GM23338 (cell line): ENCODE measurements around the gene MED13L. TPM values are rescaled to one million over a fixed set of nuclear protein-coding genes. Genes with fewer than 3 reads are reported as not detected.
A peak's percentile ranks its signal among the peaks of the same experiment; 100 is the strongest.

ENCODE experiments used
- ATAC-seq: fragments of 200-7000 bp; cut with Tn5 transposase; 3 replicates; pipeline ENCODE4 v1.9.1; 2020
- DNase-seq: peaks from one replicate; pipeline ENCODE4 v3.0.0-alpha.2; 2015; ENCODE audit warnings: low spot score
- H2AFZ ChIP-seq: fragments of 200-600 bp; sonication (generic); 2 replicates; pipeline ENCODE4 v1.8.0; 2016; ENCODE audit warnings: antibody characterized with exemption, mild to moderate bottlenecking, moderate library complexity
- H3F3A ChIP-seq: fragments of 200-600 bp; sonication (generic); replicated peaks from 2 replicates; pipeline ENCODE4 v1.8.0; 2017; ENCODE audit warnings: antibody characterized with exemption, mixed run types, low read depth
- H3K27ac ChIP-seq: fragments of 200-600 bp; sonication (generic); 2 replicates; pipeline ENCODE4 v1.6.1; 2016; ENCODE audit warnings: low read depth
- H3K27me3 ChIP-seq: fragments of 200-600 bp; sonication (generic); 2 replicates; pipeline ENCODE4 v1.8.0; 2016; ENCODE audit warnings: mild to moderate bottlenecking, mixed run types, moderate library complexity; ENCODE audit not compliant: insufficient read depth
- H3K36me3 ChIP-seq: fragments of 200-600 bp; sonication (generic); 2 replicates; pipeline ENCODE4 v1.8.0; 2016; ENCODE audit warnings: mild to moderate bottlenecking; ENCODE audit not compliant: insufficient read depth
- H3K4me1 ChIP-seq: fragments of 200-600 bp; sonication (generic); 2 replicates; pipeline ENCODE4 v1.8.0; 2016; ENCODE audit warnings: mild to moderate bottlenecking, moderate library complexity; ENCODE audit not compliant: insufficient read depth
- H3K4me2 ChIP-seq: fragments of 200-600 bp; sonication (generic); 2 replicates; pipeline ENCODE4 v1.7.1; 2017; ENCODE audit warnings: mixed run types
- H3K4me3 ChIP-seq: fragments of 200-600 bp; sonication (generic); 2 replicates; pipeline ENCODE4 v1.6.1; 2016; ENCODE audit warnings: mixed run types
- H3K79me2 ChIP-seq: fragments of 200-600 bp; sonication (generic); replicated peaks from 2 replicates; pipeline ENCODE4 v1.8.0; 2017; ENCODE audit warnings: mild to moderate bottlenecking; ENCODE audit not compliant: insufficient read depth
- H3K9me2 ChIP-seq: fragments of 200-600 bp; sonication (generic); 2 replicates; pipeline ENCODE4 v1.8.0; 2017; ENCODE audit not compliant: insufficient read depth
- H4K20me1 ChIP-seq: fragments of 200-600 bp; sonication (generic); replicated peaks from 2 replicates; pipeline ENCODE4 v1.8.0; 2017; ENCODE audit warnings: mild to moderate bottlenecking; ENCODE audit not compliant: insufficient read depth
- H3K27ac Mint-ChIP-seq: 2 replicates; pipeline ENCODE4 v1.8.0; 2020; ENCODE audit warnings: inconsistent platforms, mild to moderate bottlenecking, moderate library complexity, mixed read lengths
- H3K27me3 Mint-ChIP-seq: 3 replicates; pipeline ENCODE4 v1.8.0; 2022; ENCODE audit warnings: low read depth, mild to moderate bottlenecking, moderate library complexity, mixed read lengths, inconsistent platforms; ENCODE audit not compliant: insufficient read depth, poor library complexity
- H3K36me3 Mint-ChIP-seq: 3 replicates; pipeline ENCODE4 v1.8.0; 2021; ENCODE audit warnings: low read depth, mild to moderate bottlenecking, inconsistent platforms, moderate library complexity, mixed read lengths
- H3K4me1 Mint-ChIP-seq: 3 replicates; pipeline ENCODE4 v1.8.0; 2020; ENCODE audit warnings: mild to moderate bottlenecking, inconsistent platforms, mixed read lengths
- H3K4me3 Mint-ChIP-seq: 3 replicates; pipeline ENCODE4 v1.8.0; 2021; ENCODE audit warnings: moderate library complexity, mild to moderate bottlenecking, inconsistent platforms, mixed read lengths
- H3K9me3 Mint-ChIP-seq: 3 replicates; pipeline ENCODE4 v1.8.0; 2020; ENCODE audit warnings: moderate library complexity, mild to moderate bottlenecking, inconsistent platforms, mixed read lengths
- CREB1 ChIP-seq: fragments of 250-450 bp; sonication (Bioruptor Pico); IDR thresholded peaks from 2 replicates; pipeline ENCODE4 v1.5.0; 2020; ENCODE audit warnings: low read depth, mild to moderate bottlenecking, moderate library complexity
- JUNB ChIP-seq: IDR thresholded peaks from one replicate; pipeline ENCODE4 v1.6.1; 2016; ENCODE audit warnings: antibody characterized with exemption; ENCODE audit not compliant: unreplicated experiment
- NANOG ChIP-seq: IDR thresholded peaks from 2 replicates; pipeline ENCODE4 v1.6.1; 2016; ENCODE audit warnings: antibody characterized with exemption, borderline replicate concordance
- POLR2AphosphoS5 ChIP-seq: IDR thresholded peaks from 2 replicates; pipeline ENCODE4 v1.6.1; 2016; ENCODE audit warnings: antibody characterized with exemption, low read depth
- STAT1 ChIP-seq: IDR thresholded peaks from one replicate; pipeline ENCODE4 v1.6.1; 2016; ENCODE audit warnings: antibody characterized with exemption; ENCODE audit not compliant: unreplicated experiment
- ZNF331 ChIP-seq: fragments of 250-450 bp; sonication (Bioruptor Pico); IDR thresholded peaks from 2 replicates; pipeline ENCODE4 v1.5.0; 2020; ENCODE audit warnings: low read depth, mild to moderate bottlenecking, moderate library complexity
- polyA plus RNA-seq: library from polyadenylated mRNA; unstranded; fragments of >200 nt; fragmentation: Nextera tagmentation; extraction: Ambion mirVana; gene quantifications from 2 replicates; pipeline ENCODE4 v1.2.1, GENCODE V29; 2016
- total RNA-seq: library from RNA; depleted of rRNA; stranded (reverse); fragments of >200 nt; shearing (Covaris generic); gene quantifications from 2 replicates; pipeline ENCODE4 v1.2.3, GENCODE V29; 2014
- TF ChIP-seq, protein P1 (sequence below), 2 experiments: fragments of 200-600 bp in 1 of 2; sonication (generic) in 1 of 2; conservative IDR thresholded peaks; 2 replicates each; pipeline versions ENCODE4 v1.5.1 to v1.6.1; 2016 to 2017; ENCODE audit warnings: antibody characterized with exemption in 2 of 2, low read depth in 2 of 2, mild to moderate bottlenecking in 2 of 2, moderate library complexity in 1 of 2
- TF ChIP-seq, protein P2 (sequence below): IDR thresholded peaks from 2 replicates; pipeline ENCODE4 v1.6.1; 2016; ENCODE audit warnings: antibody characterized with exemption
- TF ChIP-seq, protein P3 (sequence below): IDR thresholded peaks from one replicate; pipeline ENCODE4 v1.6.1; 2018; ENCODE audit warnings: antibody characterized with exemption; ENCODE audit not compliant: unreplicated experiment

MED13L gene
- total and polyA plus RNA-seq, 2 experiments from 2014 or later = 20.9 to 73.6 TPM

DNA sequence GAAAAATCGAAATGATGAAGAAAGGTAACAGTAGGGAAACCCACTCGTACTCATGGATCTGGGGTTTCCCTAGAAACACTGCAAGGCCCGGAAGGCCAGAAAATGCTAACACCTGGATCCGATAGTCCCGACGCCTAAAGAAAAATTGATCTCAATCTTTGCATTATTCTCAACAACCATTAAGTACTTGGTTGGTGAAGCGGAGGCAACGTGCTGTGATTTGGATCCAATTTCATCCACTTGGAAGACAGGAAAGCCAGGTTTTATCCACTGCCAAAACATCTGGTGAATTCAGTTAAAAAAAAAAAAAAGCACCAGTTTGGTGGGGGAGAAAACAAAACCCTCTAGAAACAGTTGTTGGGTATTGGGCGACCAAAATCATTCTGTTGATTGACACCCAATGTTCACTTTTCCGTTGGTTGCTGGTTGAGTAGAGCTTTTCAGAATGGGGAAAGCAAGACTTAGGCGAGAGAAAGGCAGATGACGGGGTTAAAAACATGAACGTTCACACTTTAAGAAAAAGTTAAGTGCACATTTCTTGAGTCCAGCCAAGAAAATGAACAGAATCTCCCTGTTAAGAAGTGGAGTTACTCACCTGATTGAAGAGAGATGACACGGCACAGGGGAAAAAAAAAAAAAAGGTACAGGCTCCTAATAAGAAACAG is 41.9 kb upstream of the MED13L start (continued):
- TF ChIP-seq, protein P1, sequence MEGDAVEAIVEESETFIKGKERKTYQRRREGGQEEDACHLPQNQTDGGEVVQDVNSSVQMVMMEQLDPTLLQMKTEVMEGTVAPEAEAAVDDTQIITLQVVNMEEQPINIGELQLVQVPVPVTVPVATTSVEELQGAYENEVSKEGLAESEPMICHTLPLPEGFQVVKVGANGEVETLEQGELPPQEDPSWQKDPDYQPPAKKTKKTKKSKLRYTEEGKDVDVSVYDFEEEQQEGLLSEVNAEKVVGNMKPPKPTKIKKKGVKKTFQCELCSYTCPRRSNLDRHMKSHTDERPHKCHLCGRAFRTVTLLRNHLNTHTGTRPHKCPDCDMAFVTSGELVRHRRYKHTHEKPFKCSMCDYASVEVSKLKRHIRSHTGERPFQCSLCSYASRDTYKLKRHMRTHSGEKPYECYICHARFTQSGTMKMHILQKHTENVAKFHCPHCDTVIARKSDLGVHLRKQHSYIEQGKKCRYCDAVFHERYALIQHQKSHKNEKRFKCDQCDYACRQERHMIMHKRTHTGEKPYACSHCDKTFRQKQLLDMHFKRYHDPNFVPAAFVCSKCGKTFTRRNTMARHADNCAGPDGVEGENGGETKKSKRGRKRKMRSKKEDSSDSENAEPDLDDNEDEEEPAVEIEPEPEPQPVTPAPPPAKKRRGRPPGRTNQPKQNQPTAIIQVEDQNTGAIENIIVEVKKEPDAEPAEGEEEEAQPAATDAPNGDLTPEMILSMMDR (conservative IDR thresholded peaks at IDR 0.05; ENCODE audit: low read depth in 2 of 2) = no peak
- TF ChIP-seq, protein P2, sequence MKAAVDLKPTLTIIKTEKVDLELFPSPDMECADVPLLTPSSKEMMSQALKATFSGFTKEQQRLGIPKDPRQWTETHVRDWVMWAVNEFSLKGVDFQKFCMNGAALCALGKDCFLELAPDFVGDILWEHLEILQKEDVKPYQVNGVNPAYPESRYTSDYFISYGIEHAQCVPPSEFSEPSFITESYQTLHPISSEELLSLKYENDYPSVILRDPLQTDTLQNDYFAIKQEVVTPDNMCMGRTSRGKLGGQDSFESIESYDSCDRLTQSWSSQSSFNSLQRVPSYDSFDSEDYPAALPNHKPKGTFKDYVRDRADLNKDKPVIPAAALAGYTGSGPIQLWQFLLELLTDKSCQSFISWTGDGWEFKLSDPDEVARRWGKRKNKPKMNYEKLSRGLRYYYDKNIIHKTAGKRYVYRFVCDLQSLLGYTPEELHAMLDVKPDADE = no peak
- no peak for TF ChIP-seq JUNB
- TF ChIP-seq NANOG = no peak
- no peak for TF ChIP-seq ZNF331 (CRISPR knock-in tag)
- TF ChIP-seq, protein P3, sequence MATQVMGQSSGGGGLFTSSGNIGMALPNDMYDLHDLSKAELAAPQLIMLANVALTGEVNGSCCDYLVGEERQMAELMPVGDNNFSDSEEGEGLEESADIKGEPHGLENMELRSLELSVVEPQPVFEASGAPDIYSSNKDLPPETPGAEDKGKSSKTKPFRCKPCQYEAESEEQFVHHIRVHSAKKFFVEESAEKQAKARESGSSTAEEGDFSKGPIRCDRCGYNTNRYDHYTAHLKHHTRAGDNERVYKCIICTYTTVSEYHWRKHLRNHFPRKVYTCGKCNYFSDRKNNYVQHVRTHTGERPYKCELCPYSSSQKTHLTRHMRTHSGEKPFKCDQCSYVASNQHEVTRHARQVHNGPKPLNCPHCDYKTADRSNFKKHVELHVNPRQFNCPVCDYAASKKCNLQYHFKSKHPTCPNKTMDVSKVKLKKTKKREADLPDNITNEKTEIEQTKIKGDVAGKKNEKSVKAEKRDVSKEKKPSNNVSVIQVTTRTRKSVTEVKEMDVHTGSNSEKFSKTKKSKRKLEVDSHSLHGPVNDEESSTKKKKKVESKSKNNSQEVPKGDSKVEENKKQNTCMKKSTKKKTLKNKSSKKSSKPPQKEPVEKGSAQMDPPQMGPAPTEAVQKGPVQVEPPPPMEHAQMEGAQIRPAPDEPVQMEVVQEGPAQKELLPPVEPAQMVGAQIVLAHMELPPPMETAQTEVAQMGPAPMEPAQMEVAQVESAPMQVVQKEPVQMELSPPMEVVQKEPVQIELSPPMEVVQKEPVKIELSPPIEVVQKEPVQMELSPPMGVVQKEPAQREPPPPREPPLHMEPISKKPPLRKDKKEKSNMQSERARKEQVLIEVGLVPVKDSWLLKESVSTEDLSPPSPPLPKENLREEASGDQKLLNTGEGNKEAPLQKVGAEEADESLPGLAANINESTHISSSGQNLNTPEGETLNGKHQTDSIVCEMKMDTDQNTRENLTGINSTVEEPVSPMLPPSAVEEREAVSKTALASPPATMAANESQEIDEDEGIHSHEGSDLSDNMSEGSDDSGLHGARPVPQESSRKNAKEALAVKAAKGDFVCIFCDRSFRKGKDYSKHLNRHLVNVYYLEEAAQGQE = no peak

DNA sequence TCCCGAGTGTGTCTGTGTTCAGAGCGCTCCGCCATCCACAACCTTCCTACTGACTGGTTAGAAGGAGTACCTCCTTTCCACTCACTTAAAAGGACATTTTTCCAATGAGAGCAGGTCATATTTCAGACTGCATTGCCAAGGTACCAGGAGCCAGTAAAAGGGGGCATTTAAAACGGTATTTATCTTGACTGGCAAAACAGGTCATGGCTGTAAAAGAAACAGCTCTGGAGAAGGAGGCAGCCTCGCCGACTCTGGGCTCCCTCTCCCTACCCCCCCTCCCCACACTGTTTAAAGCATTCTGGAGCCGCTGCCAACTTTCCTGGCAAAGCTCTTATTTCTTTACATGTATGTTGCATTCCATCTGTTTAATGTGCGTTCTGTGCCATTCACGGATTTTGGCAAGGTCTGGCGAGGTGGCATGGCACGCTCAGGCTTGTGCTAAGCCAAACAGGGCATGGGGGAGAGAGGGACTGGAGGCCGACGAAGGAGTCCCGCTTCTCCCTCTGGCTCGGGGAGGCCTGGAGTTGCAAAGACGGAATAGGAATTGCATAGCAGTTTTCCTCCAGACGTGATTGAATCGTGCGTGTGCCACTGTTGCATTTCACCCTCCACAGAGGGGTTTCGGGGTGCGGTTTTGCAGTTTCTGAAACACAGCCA is 41.2 kb upstream of the MED13L start:
- ATAC-seq = no peak
- Histone ChIP-seq H3K4me2 (no peak overlapping the region), H2AFZ (peak overlapping the region; percentile 80; the same call in 1 of the 2 replicates), H3K27me3 (no peaks in the 10 kb centered on the region), H3K79me2 (no peaks in the 10 kb centered on the region), H3K27ac (no peak overlapping the region), H3K4me3 (no peak overlapping the region), H4K20me1 (no peaks in the 10 kb centered on the region), H3F3A (no peaks in the 10 kb centered on the region), H3K9me2 (no peaks in the 10 kb centered on the region; the same call in 1 of the 2 replicates), H3K4me1 (no peaks in the 10 kb centered on the region), H3K36me3 (no peaks in the 10 kb centered on the region)
- peaks cover 4% of the 10 kb centered on the region for H3K27me3 Mint-ChIP-seq
- no peaks in the 10 kb centered on the region for H3K36me3 Mint-ChIP-seq
- peaks cover 6% of the 10 kb centered on the region for H3K4me1 Mint-ChIP-seq
- no peak for TF ChIP-seq NANOG
- no peak for TF ChIP-seq STAT1
- TF ChIP-seq POLR2AphosphoS5 = no peak
- no peak for TF ChIP-seq CREB1
- H3K4me3 Mint-ChIP-seq = no peak overlapping the region
- H3K9me3 Mint-ChIP-seq = no peaks in the 10 kb centered on the region; the same call in 2 of the 3 replicates
- H3K27ac Mint-ChIP-seq = no peak overlapping the region
- no peak for DNase-seq
